HepG2 (cell line): Measurements from ENCODE around the gene TWNK. TPM values are rescaled to one million over a fixed set of nuclear protein-coding genes. Genes with fewer than 3 reads are reported as not detected.

Experiments used
- ARHGAP35 ChIP-seq: sonication (generic); formaldehyde crosslinking; IDR thresholded peaks from 2 replicates; pipeline ENCODE4 v1.9.0; 2022; ENCODE audit warnings: mild to moderate bottlenecking, inconsistent platforms, moderate library complexity, missing genetic modification reagents, borderline replicate concordance
- BRCA1 ChIP-seq: sonication (generic); formaldehyde crosslinking; IDR thresholded peaks from 2 replicates; pipeline ENCODE4 v1.4.0; 2020; ENCODE audit warnings: missing genetic modification reagents
- CREB1 ChIP-seq, 2 experiments: fragments of 450-650 bp in 1 of 2; IDR thresholded peaks; 2 replicates each; pipeline ENCODE4 v1.6.1; 2016 to 2017; ENCODE audit warnings: control low read depth in 1 of 2, mild to moderate bottlenecking in 1 of 2, missing compliant biosample characterization in 1 of 2, missing genetic modification characterization in 1 of 2
- GMEB1 ChIP-seq: sonication (generic); formaldehyde crosslinking; IDR thresholded peaks from 2 replicates; pipeline ENCODE4 v1.5.1; 2020; ENCODE audit warnings: missing genetic modification reagents, mild to moderate bottlenecking, borderline replicate concordance
- JUND ChIP-seq: sonication (generic); formaldehyde crosslinking; IDR thresholded peaks from 2 replicates; pipeline ENCODE4 v1.8.0; 2022; ENCODE audit warnings: mild to moderate bottlenecking, missing genetic modification reagents
- MED13 ChIP-seq: sonication (generic); formaldehyde crosslinking; IDR thresholded peaks from 2 replicates; pipeline ENCODE4 v1.5.0; 2020; ENCODE audit warnings: missing genetic modification reagents
- ONECUT2 ChIP-seq: sonication (generic); formaldehyde crosslinking; IDR thresholded peaks from 2 replicates; pipeline ENCODE4 v1.4.0; 2020; ENCODE audit warnings: missing genetic modification reagents
- PTBP1 ChIP-seq: fragments of 200-400 bp; formaldehyde crosslinking; IDR thresholded peaks from 2 replicates; pipeline ENCODE4 v1.6.1; 2018; ENCODE audit warnings: low read length, low read depth; ENCODE audit not compliant: poor library complexity, severe bottlenecking
- REPIN1 ChIP-seq: sonication (generic); formaldehyde crosslinking; IDR thresholded peaks from 2 replicates; pipeline ENCODE4 v1.8.0; 2022; ENCODE audit warnings: missing genetic modification reagents, low read depth, mild to moderate bottlenecking, borderline replicate concordance
- SNAPC4 ChIP-seq: sonication (generic); formaldehyde crosslinking; IDR thresholded peaks from 2 replicates; pipeline ENCODE4 v1.4.0; 2020; ENCODE audit warnings: mild to moderate bottlenecking, missing genetic modification reagents
- SP140L ChIP-seq: sonication (generic); formaldehyde crosslinking; IDR thresholded peaks from 2 replicates; pipeline ENCODE4 v1.4.0; 2020; ENCODE audit warnings: missing genetic modification reagents, borderline replicate concordance
- ZFAT ChIP-seq: sonication (generic); formaldehyde crosslinking; conservative IDR thresholded peaks from 2 replicates; pipeline ENCODE4 v1.8.1; 2023; ENCODE audit warnings: missing genetic modification reagents, inconsistent platforms
- ZKSCAN8 ChIP-seq: IDR thresholded peaks from 2 replicates; pipeline ENCODE4 v1.6.1; 2016; ENCODE audit warnings: borderline replicate concordance, missing genetic modification reagents, missing compliant biosample characterization
- ZNF552 ChIP-seq: sonication (generic); formaldehyde crosslinking; IDR thresholded peaks from 2 replicates; pipeline ENCODE4 v1.9.0; 2022; ENCODE audit warnings: missing genetic modification reagents, mild to moderate bottlenecking, borderline replicate concordance
- ZNF567 ChIP-seq: sonication (generic); formaldehyde crosslinking; IDR thresholded peaks from 2 replicates; pipeline ENCODE4 v1.8.1; 2023; ENCODE audit warnings: mild to moderate bottlenecking, missing genetic modification reagents, borderline replicate concordance
- ZNF800 ChIP-seq: sonication (generic); formaldehyde crosslinking; IDR thresholded peaks from 2 replicates; pipeline ENCODE4 v1.4.0; 2020; ENCODE audit warnings: missing genetic modification reagents
- ZNF83 ChIP-seq: sonication (generic); formaldehyde crosslinking; IDR thresholded peaks from 2 replicates; pipeline ENCODE4 v1.4.0; 2020; ENCODE audit warnings: missing genetic modification reagents, mild to moderate bottlenecking, borderline replicate concordance
- polyA plus RNA-seq, 8 experiments: library from polyadenylated mRNA; depleted of rRNA in 3 of 8; stranded (reverse) in 7 of 8; unstranded in 1 of 8; fragments of >200 nt; fragmentation: Illumina TruSeq in 4 of 8; extraction: Trizol in 4 of 8; gene quantifications; 2 replicates each; pipeline versions ENCODE4 v1.2.1 to v1.2.3, GENCODE V29; 2011 to 2016; ENCODE audit warnings: low read depth in 4 of 8, missing spikeins in 1 of 8, mixed read lengths in 1 of 8; ENCODE audit not compliant: insufficient read depth in 1 of 8
- total RNA-seq, 5 experiments: library from RNA; depleted of rRNA; stranded (reverse); fragments of >200 nt; fragmentation: Illumina TruSeq; extraction: Trizol; gene quantifications; 2 replicates each; pipeline ENCODE4 v1.2.3, GENCODE V29; 2016; ENCODE audit warnings: low read depth in 1 of 5

The TWNK gene
- total and polyA plus RNA-seq, 2 of the 13 experiments (the other 11 are each of a cell fraction or from before 2014, with no cell fraction given): 10.7 to 16.5 TPM

- TF ChIP-seq SNAPC4 (CRISPR knock-in tag) (no peak; the same call in 1 of the 2 replicates), ZNF800 (CRISPR knock-in tag) (peak; percentile 53; the same call in 1 of the 2 replicates), ZKSCAN8 (CRISPR knock-in tag) (no peak), BRCA1 (CRISPR knock-in tag) (no peak), GMEB1 (CRISPR knock-in tag) (peak; percentile 57), ZNF567 (CRISPR knock-in tag) (no peak; the same call in 1 of the 2 replicates), ONECUT2 (CRISPR knock-in tag) (no peak), MED13 (CRISPR knock-in tag) (0 out of 2 replicates have a peak, but pooled peaks have one; percentile 26), ZNF552 (CRISPR knock-in tag) (peak; percentile 22; the same call in 1 of the 2 replicates), ZFAT (CRISPR knock-in tag) (no peak), REPIN1 (peak; percentile 81), PTBP1 (no peak), SP140L (no peak), JUND (CRISPR knock-in tag) (no peak), ARHGAP35 (CRISPR knock-in tag) (peak; percentile 58; the same call in 1 of the 2 replicates), CREB1 (IDR thresholded peaks at IDR 0.05) (peak; percentile 55; the same call in 1 of the 2 replicates), CREB1 (CRISPR knock-in tag; IDR thresholded peaks at IDR 0.05) (no peak), ZNF83 (CRISPR knock-in tag) (0 out of 2 replicates have a peak, but pooled peaks have one; percentile 18)
Observed at GRCh38 chr10:100998991-100999741, 11.8 kb downstream of the TWNK start (continued).
